Tibial nerve (tissue), 4 donors: Measurements from ENCODE around the gene MEF2C. TPM values are rescaled to one million over a fixed set of nuclear protein-coding genes. Genes with fewer than 3 reads are reported as not detected.
A peak's percentile ranks its signal among the peaks of the same experiment; 100 is the strongest.

Source experiments
- DNase-seq, 2 donors: peaks; one replicate each; pipeline ENCODE4 v3.0.0-alpha.2; 2019; ENCODE audit warnings: low spot score in 2 of 2
- H3K27ac ChIP-seq, 4 donors: fragments of 200-600 bp; sonication (generic) in 3 of 4; one replicate each; pipeline ENCODE4 v1.5.1; 2017 to 2019; ENCODE audit warnings: mild to moderate bottlenecking in 1 of 4
- H3K27me3 ChIP-seq, 2 donors: fragments of 200-600 bp; sonication (generic) in 1 of 2; one replicate each; pipeline versions ENCODE4 v1.5.1 to v1.6.0; 2017 to 2019
- H3K36me3 ChIP-seq, 3 donors: fragments of 200-600 bp; sonication (generic); one replicate each; pipeline ENCODE4 v1.5.1; 2018 to 2019
- H3K4me1 ChIP-seq, 4 donors: fragments of 200-600 bp; sonication (generic) in 3 of 4; one replicate each; pipeline ENCODE4 v1.5.1; 2017 to 2019
- H3K4me3 ChIP-seq, 4 donors: fragments of 200-600 bp; sonication (generic) in 3 of 4; one replicate each; pipeline ENCODE4 v1.5.1; 2017 to 2019; ENCODE audit warnings: mild to moderate bottlenecking in 1 of 4, moderate library complexity in 1 of 4
- H3K9me3 ChIP-seq, 4 donors: fragments of 200-600 bp; sonication (generic) in 3 of 4; one replicate each; pipeline ENCODE4 v1.5.1; 2017 to 2019
- CTCF ChIP-seq, 5 experiments: fragments of 200-600 bp in 3 of 5; fragments of 450-650 bp in 2 of 5; sonication (generic) in 3 of 5; IDR thresholded peaks; one replicate each; pipeline ENCODE4 v1.5.1; 2016 to 2019; ENCODE audit warnings: antibody characterized with exemption in 5 of 5, mild to moderate bottlenecking in 3 of 5, moderate library complexity in 2 of 5
- EP300 ChIP-seq, 2 donors: sonication (generic); formaldehyde crosslinking; IDR thresholded peaks; one replicate each; pipeline ENCODE4 v1.6.1; 2017; ENCODE audit warnings: antibody characterized with exemption in 2 of 2, mild to moderate bottlenecking in 1 of 2
- POLR2A ChIP-seq, 2 donors: fragments of 450-650 bp; IDR thresholded peaks; one replicate each; pipeline ENCODE4 v1.6.1; 2017; ENCODE audit warnings: antibody characterized with exemption in 2 of 2, mild to moderate bottlenecking in 2 of 2, moderate library complexity in 2 of 2
- WGBS, 2 donors: methylation state at CpG; one replicate each; pipeline ENCODE4 v1.1.5; 2018; 5-methylcytosine and 5-hydroxymethylcytosine counted together
- total RNA-seq, 4 donors: library from RNA; depleted of rRNA; stranded (reverse); fragments of >200 nt; gene quantifications; one replicate each; pipeline ENCODE4 v1.1.0, GENCODE V29; 2016

Gene MEF2C
- total RNA-seq, result 10 to 100 TPM; 16.5 to 40.8 (median 29.1) TPM

GRCh38 chr5:88883059-88883835 is at the start of gene MEF2C:
Gene MEF2C (minus strand): TSS chr5:88883184. CDS start chr5:88823788, 59,396 bp downstream.
- WGBS, 2 donors, result 0 to 1% methylated on average over 52 of the region's 52 CpGs

GRCh38 chr5:88932541-88932940 is 49.6 kb upstream of the MEF2C start:
- no peak for TF ChIP-seq CTCF (IDR thresholded peaks at IDR 0.05)
- no peak for TF ChIP-seq POLR2A (IDR thresholded peaks at IDR 0.05)
- TF ChIP-seq EP300 (IDR thresholded peaks at IDR 0.05), result no peak
- Histone ChIP-seq H3K27ac (no peak overlapping the region), H3K4me3 (no peak overlapping the region), H3K27me3 (no peaks in the 10 kb centered on the region), H3K36me3 (no peaks in the 10 kb centered on the region), H3K4me1 (no peaks in the 10 kb centered on the region), H3K9me3 (no peaks in the 10 kb centered on the region)
- DNase-seq, result no peak
- WGBS, 2 donors, result 95 to 100% methylated on average over 2 of the region's 2 CpGs

More at GRCh38 chr5:88883059-88883835, at the start of gene MEF2C:
- Histone ChIP-seq H3K4me1 (peaks cover 0 to 30% (median 2%) of the 10 kb centered on the region in 4 donors), H3K4me3 (peak within 1 kb of the TSS; percentile 51 to 63 (median 52)), H3K27ac (peak within 1 kb of the TSS; percentile 71 to 89 (median 83)), H3K27me3 (no peaks in the 10 kb centered on the region), H3K36me3 (no peaks in the 10 kb centered on the region), H3K9me3 (no peaks in the 10 kb centered on the region)
- TF ChIP-seq POLR2A (IDR thresholded peaks at IDR 0.05), result peak; percentile 65 to 68
- TF ChIP-seq CTCF (IDR thresholded peaks at IDR 0.05), result no peak
- peak in 1 of 2 donors; percentile 78 for TF ChIP-seq EP300 (IDR thresholded peaks at IDR 0.05)
- DNase-seq, result peak; percentile 48 to 67

- Histone ChIP-seq H3K4me3 (no peak overlapping the region), H3K27me3 (no peaks in the 10 kb centered on the region), H3K36me3 (no peaks in the 10 kb centered on the region), H3K9me3 (no peaks in the 10 kb centered on the region), H3K27ac (no peak overlapping the region), H3K4me1 (no peaks in the 10 kb centered on the region)
- no peak for DNase-seq
- WGBS, 2 donors, result 92 to 95% methylated on average over 1 of the region's 1 CpG
- no peak for TF ChIP-seq POLR2A (IDR thresholded peaks at IDR 0.05)
- TF ChIP-seq EP300 (IDR thresholded peaks at IDR 0.05), result no peak
- TF ChIP-seq CTCF (IDR thresholded peaks at IDR 0.05), result no peak
These were observed 47.4 kb upstream of the MEF2C start for GRCh38 chr5:88930335-88930734.

GRCh38 chr5:88929385-88929784 is 46.4 kb upstream of the MEF2C start:
- no peaks in the 10 kb centered on the region for H3K4me1 ChIP-seq
- H3K27me3 ChIP-seq, result no peaks in the 10 kb centered on the region
- TF ChIP-seq EP300 (IDR thresholded peaks at IDR 0.05), result no peak
- no peak for TF ChIP-seq POLR2A (IDR thresholded peaks at IDR 0.05)
- no peak for TF ChIP-seq CTCF (IDR thresholded peaks at IDR 0.05)
- no peak overlapping the region for H3K27ac ChIP-seq
- no peaks in the 10 kb centered on the region for H3K36me3 ChIP-seq
- no peak for DNase-seq
- H3K4me3 ChIP-seq, result no peak overlapping the region
- 93 to 94% methylated on average over 6 of the region's 6 CpGs for WGBS, 2 donors
- H3K9me3 ChIP-seq, result no peaks in the 10 kb centered on the region

- Histone ChIP-seq H3K27me3 (no peaks in the 10 kb centered on the region), H3K4me3 (no peak overlapping the region), H3K4me1 (no peaks in the 10 kb centered on the region), H3K9me3 (no peaks in the 10 kb centered on the region), H3K36me3 (no peaks in the 10 kb centered on the region), H3K27ac (no peak overlapping the region)
- TF ChIP-seq EP300 (IDR thresholded peaks at IDR 0.05) (no peak), CTCF (IDR thresholded peaks at IDR 0.05) (no peak), POLR2A (IDR thresholded peaks at IDR 0.05) (no peak)
- WGBS, 2 donors, result 94 to 95% methylated on average over 7 of the region's 7 CpGs
- no peak for DNase-seq
These were observed 43.8 kb upstream of the MEF2C start for GRCh38 chr5:88926774-88927173.
